Activated CD8-positive, alpha-beta T cell treated with anti-CD3 and anti-CD28 coated beads for 36 hours (primary cell): Measurements from ENCODE around the gene GRB14. TPM values are rescaled to one million over a fixed set of nuclear protein-coding genes. Genes with fewer than 3 reads are reported as not detected.
"Not testable (repeated sequence)": the region's sequence is repeated elsewhere in the genome, so short reads cannot be mapped to it uniquely, and the experiment has no call there.

Source experiments
- ATAC-seq: fragments of 200-7000 bp; cut with Tn5 transposase; one replicate; pipeline ENCODE4 v1.10.0; 2021; ENCODE audit warnings: mild to moderate bottlenecking, moderate library complexity
- CTCF ChIA-PET: fragments of 350-600 bp; sonication (Branson Sonifier 250); formaldehyde crosslinking; loops from one replicate; lab custom pipeline; 2021; ENCODE audit warnings: antibody characterized with exemption; lab: Charles Lee
- POLR2A ChIA-PET: fragments of 350-600 bp; sonication (Branson Sonifier 250); formaldehyde crosslinking; loops from one replicate; lab custom pipeline; 2021; ENCODE audit warnings: antibody characterized with exemption; lab: Charles Lee
- DNase-seq: peaks from one replicate; pipeline ENCODE4 v3.0.0-alpha.2; 2020
- H3K27ac Mint-ChIP-seq: one replicate; pipeline ENCODE4 v1.8.0; 2021; ENCODE audit warnings: mild to moderate bottlenecking, mixed read lengths
- H3K27me3 Mint-ChIP-seq: one replicate; pipeline ENCODE4 v1.8.0; 2021; ENCODE audit warnings: mixed read lengths
- H3K36me3 Mint-ChIP-seq: one replicate; pipeline ENCODE4 v1.8.0; 2021; ENCODE audit warnings: low read depth, mixed read lengths
- H3K4me1 Mint-ChIP-seq: one replicate; pipeline ENCODE4 v1.8.0; 2021; ENCODE audit warnings: low read depth, mixed read lengths
- H3K4me3 Mint-ChIP-seq: one replicate; pipeline ENCODE4 v1.8.0; 2021; ENCODE audit warnings: mild to moderate bottlenecking, moderate library complexity, mixed read lengths
- H3K9me3 Mint-ChIP-seq: one replicate; pipeline ENCODE4 v1.8.0; 2021; ENCODE audit warnings: mixed read lengths
- CTCF ChIP-seq: fragments of 200-600 bp; IDR thresholded peaks from one replicate; pipeline ENCODE4 v1.8.0; 2022; ENCODE audit warnings: antibody characterized with exemption, mild to moderate bottlenecking
- intact Hi-C: fragments of 100-400 bp; cut with micrococcal nuclease; formaldehyde crosslinking; loops from one replicate; pipeline ENCODE4 v1.10.0; 2022
- total RNA-seq, 2 experiments: library from RNA; stranded (reverse); gene quantifications; one replicate each; pipeline ENCODE4 v1.2.3, GENCODE V29; 2021

Gene GRB14
- total RNA-seq, 2 experiments from 2014 or later, result not detected

- Mint-ChIP-seq H3K27ac (no peak overlapping the region), H3K4me3 (no peak overlapping the region), H3K36me3 (no peaks in the 10 kb centered on the region), H3K4me1 (no peaks in the 10 kb centered on the region), H3K9me3 (peaks cover 1% of the 10 kb centered on the region), H3K27me3 (no peaks in the 10 kb centered on the region)
- ATAC-seq (no peak), DNase-seq (no peak)
- POLR2A ChIA-PET, result no interaction called here
- no peak for TF ChIP-seq CTCF
- intact Hi-C loops, result no loop called here
- CTCF ChIA-PET, result no interaction called here
These were observed 66.8 kb downstream of the GRB14 start for GRCh38 chr2:164554487-164554886.

GRCh38 chr2:164551519-164551918, 69.8 kb downstream of the GRB14 start:
- Mint-ChIP-seq H3K4me1 (no peaks in the 10 kb centered on the region), H3K27me3 (no peaks in the 10 kb centered on the region), H3K27ac (no peak overlapping the region), H3K9me3 (peaks cover 1% of the 10 kb centered on the region), H3K36me3 (no peaks in the 10 kb centered on the region), H3K4me3 (no peak overlapping the region)
- intact Hi-C loops, result no loop called here
- ChIA-PET CTCF (interaction anchor here (1.0 kb wide), 1 partner anchor 9 kb away, joined by 3 read pairs; no protein-coding TSS in a partner anchor), POLR2A (no interaction called here)
- DNase-seq (no peak), ATAC-seq (no peak)
- no peak for TF ChIP-seq CTCF

- CTCF ChIA-PET, H3K4me1 Mint-ChIP-seq, H3K4me3 Mint-ChIP-seq, H3K27me3 Mint-ChIP-seq, ATAC-seq, POLR2A ChIA-PET, H3K36me3 Mint-ChIP-seq, DNase-seq, H3K9me3 Mint-ChIP-seq, intact Hi-C loops, H3K27ac Mint-ChIP-seq: not testable (repeated sequence)
These were observed 71.6 kb downstream of the GRB14 start for GRCh38 chr2:164549705-164550104.

GRCh38 chr2:164545484-164545883, 75.8 kb downstream of the GRB14 start:
- ChIA-PET CTCF (interaction anchor here (1.1 to 2.3 kb wide), 2 partner anchors 15 to 16 kb away, joined by 3 to 5 read pairs; no protein-coding TSS in a partner anchor), POLR2A (no interaction called here)
- ATAC-seq (no peak), DNase-seq (no peak)
- H3K36me3 Mint-ChIP-seq, result no peaks in the 10 kb centered on the region
- peaks cover 2% of the 10 kb centered on the region for H3K9me3 Mint-ChIP-seq
- no peaks in the 10 kb centered on the region for H3K4me1 Mint-ChIP-seq
- H3K27ac Mint-ChIP-seq, result no peak overlapping the region
- intact Hi-C loops, result no loop called here
- no peak for TF ChIP-seq CTCF
- no peak overlapping the region for H3K4me3 Mint-ChIP-seq
- no peaks in the 10 kb centered on the region for H3K27me3 Mint-ChIP-seq

GRCh38 chr2:164542581-164543021, 78.7 kb downstream of the GRB14 start:
- DNase-seq (no peak), ATAC-seq (no peak)
- no peak overlapping the region for H3K27ac Mint-ChIP-seq
- no peak for TF ChIP-seq CTCF
- no peaks in the 10 kb centered on the region for H3K36me3 Mint-ChIP-seq
- ChIA-PET POLR2A (no interaction called here), CTCF (no interaction called here)
- H3K9me3 Mint-ChIP-seq, result peaks cover 2% of the 10 kb centered on the region
- intact Hi-C loops, result no loop called here
- H3K4me3 Mint-ChIP-seq, result no peak overlapping the region
- no peaks in the 10 kb centered on the region for H3K4me1 Mint-ChIP-seq
- H3K27me3 Mint-ChIP-seq, result no peaks in the 10 kb centered on the region
